ENCODE results near the gene COX19.
"Not testable (repeated sequence)": the region's sequence is repeated elsewhere in the genome, so short reads cannot be mapped to it uniquely, and the experiment has no call there.

The COX19 gene

DNA sequence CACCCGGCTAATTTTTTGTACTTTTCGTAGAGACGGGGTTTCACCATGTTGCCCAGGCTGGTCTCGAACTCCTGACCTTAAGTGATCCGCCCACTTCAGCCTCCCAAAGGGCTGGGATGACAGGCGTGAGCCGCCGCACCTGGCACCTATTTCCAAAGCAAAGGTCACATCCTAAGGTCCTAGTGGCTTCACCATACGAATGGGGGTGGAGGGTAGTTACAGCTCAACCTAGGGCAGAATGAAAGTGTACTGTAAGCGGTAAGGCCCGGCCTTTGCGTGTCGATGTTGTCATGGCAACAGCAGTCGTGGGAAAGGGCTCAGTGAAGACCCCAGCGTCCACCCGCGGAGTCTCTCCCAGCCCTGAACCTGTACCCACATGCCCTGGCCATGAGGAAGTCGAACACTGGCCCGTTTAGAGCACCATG lies 1.6 kb upstream of the COX19 start:
- no peak for DNase-seq

GRCh38 chr7:975702-976473 lies 539 bp upstream of the COX19 start:
- DNase-seq: no peak

DNA sequence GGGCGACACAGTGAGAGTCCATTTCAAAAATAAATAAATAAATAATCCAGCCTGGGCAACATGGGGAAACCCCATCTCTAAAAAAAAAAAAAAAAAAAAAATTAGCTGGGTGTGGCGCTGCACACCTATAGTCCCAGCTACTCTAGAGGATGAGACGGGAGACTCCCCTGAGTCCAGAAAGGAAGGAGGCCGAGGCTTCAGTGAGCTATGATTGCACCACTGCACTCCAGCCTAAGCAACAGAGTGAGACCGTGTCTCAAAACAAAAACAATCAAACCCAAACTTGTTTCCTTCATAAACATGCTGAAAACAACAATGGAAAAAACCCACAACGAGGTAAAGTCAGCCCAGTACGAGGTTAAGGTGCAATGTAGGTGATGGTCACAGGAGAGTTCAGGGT lies 1.2 kb downstream of the COX19 start:
- no peak for DNase-seq

DNA sequence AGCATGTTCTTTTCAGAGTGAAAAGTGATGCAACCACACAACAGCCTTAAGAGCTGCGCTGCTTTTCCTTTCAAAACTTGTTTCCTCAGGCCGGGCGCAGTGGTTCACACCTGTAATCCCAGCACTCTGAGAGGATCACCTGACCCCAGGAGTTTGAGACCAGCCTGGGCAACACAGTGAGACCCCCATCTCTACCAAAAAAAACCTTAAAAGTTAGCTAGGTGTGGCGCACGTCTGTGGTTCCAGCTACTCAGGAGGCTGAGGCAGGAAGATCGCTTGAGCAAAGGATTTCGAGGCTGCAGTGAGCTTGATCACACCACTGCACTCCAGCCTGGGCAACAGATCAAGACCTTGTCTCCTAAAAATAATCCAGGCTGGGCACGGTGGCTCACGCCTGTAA lies 2.0 kb downstream of the COX19 start:
- no peak for DNase-seq

DNA sequence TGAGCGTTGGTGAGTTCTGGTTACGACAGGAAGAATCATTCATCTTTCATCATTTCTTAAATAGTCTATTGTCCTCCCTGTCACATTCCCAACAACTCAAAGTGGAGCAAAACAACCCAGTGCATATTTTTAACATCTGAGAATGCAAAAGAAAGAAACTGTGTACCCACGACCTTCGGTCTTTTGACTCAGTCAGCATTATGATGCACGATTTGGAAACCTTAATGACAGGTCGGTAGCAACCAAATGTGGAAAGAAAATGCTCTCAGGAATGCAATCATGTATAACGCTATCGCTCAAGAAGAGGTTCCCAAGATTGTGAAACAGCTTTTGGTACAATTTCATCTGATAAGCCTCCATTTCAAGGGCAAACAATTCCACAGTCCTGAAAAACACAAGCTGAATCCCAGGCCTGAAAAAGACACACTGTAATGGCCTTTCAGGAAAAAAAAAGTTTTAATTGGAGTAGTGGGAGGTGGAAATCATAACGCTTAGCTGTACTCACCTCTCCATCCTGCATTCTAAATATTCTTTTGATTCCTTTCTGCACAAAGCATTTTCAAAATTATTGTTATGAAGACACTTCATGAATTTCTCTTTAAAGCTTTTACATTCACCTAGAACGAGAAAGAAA lies 2.6 kb downstream of the COX19 start:
- DNase-seq: no peak

GRCh38 chr7:972110-972509 lies 3.2 kb downstream of the COX19 start:
- DNase-seq: no peak

GRCh38 chr7:970744-971143 lies 4.6 kb downstream of the COX19 start:
- DNase-seq: no peak

- DNase-seq: no peak
These were observed 5.9 kb downstream of the COX19 start for GRCh38 chr7:969403-969802.

- no peak for DNase-seq
These were observed 6.9 kb downstream of the COX19 start for GRCh38 chr7:968205-969105.

GRCh38 chr7:967361-968082 lies 7.8 kb downstream of the COX19 start:
- DNase-seq: no peak

DNA sequence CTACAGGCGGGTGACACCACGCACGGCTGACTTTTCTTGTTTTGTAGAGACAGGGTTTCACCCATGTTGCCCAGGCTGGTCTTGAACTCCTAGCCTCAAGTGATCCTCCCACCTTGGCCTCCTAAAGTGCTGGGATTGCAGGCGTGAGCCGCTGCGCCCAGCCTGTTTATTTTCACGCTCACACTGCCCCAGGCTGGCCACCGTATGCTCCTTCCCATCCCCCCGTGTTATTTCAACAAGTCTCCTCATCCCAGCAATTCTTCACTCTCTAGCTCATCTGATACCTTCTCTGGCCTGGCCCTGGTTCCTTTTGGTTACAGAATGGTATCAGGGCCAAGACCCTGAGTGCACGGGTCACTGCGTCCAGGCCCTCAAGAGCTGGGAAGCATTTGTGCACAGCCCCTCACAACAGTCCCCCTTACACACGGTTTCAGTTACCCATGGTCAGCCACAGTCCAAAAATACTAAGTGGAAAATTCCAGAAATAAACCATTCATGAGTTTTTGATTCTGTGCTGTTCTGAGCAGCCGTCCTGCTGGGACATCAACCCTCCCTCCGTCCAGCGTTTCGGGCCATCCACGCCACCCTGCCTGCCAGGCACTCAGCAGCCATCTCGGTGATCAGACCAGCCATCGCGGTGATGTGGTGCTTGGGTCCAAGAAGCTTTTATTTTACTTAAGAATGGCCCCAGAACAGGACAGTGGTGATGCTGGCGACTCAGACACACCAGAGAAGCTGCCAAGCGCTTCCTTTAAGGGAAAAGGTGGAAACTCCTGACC lies 8.9 kb downstream of the COX19 start:
- DNase-seq: no peak

DNA sequence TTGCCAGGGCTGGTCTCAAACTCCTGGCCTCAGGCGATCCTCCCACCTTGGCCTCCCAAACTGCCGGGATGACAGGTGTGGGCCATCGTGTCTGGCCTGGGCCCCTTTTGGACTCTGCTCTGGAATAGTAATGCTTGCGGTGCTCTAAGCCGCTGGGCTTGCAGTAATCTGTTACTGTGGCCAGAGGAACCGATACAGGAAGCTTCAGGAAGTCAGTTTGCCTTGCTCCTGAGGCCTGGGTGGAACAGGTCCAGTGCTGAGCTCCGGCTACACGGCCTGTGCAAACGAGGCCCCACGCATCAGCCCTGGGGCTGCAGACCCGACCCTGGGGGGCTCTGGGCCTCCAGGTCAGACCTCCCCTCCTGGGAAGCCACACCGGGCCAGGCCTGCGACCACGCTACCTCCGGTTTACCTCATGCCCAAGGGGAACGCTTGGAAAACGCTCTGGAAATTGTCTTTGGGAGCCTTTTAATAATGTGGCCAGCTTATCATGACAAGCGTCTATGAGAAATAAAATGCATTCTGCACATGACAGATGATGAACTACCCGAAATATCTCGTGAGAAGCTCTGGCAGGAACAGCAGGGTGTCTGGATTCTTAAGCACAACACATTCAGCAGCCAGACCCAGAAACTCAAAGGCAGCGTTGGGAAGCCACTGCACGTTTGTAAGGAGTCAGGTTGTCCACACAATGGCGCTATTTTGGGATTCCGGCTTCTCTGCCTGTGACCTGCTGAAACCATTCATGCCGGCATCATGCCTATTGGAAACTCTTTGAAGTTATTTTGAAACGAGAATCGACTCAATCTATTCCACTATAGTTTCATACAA lies 10.7 kb downstream of the COX19 start:
- no peak for DNase-seq

GRCh38 chr7:963236-964078 lies 11.9 kb downstream of the COX19 start:
- no peak for DNase-seq

- DNase-seq: no peak
These were observed 12.8 kb downstream of the COX19 start for GRCh38 chr7:962401-963081.

- DNase-seq: no peak
These were observed 13.6 kb downstream of the COX19 start for GRCh38 chr7:961546-962400.

- DNase-seq: not testable (repeated sequence)
These were observed 14.4 kb downstream of the COX19 start for GRCh38 chr7:960972-961371.

DNA sequence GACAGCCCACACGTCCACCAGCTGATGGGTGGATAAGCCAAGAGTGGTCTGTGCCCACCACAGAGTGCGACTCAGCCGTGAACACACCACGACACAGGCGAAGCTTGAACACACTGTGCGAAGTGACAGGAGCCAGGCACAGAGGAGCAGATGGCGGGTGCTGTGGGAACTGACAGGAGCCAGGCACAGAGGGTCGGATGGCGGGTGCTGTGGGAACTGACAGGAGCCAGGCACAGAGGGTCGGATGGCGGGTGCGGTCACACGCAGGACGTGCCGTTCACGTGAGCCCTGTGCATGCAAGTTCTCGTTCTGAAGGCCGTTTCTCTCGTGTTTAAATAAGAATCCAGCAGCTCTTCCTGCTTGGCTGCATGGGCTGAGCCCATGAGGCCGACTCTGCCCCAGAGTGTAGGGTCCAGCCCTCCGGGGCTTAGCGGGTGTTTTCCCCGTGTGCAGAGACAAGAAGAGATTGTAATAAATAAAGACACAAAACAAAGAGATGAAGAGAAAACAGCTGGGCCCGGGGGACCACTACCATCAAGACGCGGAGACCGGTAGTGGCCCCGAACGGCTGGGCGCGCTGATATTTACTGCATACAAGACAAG lies 15.0 kb downstream of the COX19 start:
- no peak for DNase-seq

DNA sequence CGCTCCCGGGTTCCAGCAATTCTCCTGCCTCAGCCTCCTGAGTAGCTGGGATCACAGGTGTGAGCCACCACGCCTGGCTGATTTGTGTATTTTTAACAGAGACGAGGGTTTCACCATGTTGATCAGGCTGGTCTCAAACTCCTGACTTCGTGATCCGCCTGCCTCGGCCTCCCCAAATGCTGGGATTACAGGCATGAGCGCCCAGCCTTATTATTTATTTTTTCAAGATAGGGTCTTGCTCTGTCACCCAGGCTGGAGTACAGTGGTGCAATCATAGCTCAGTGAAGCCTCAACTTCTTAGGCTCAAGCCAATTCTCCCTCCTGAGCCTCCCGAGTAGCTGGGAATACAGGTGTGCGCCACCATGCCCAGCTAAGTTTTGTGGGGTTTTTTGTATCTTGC lies 15.6 kb downstream of the COX19 start:
- DNase-seq: not testable (repeated sequence)
